Ectodermal cell (in vitro differentiated cells): ENCODE measurements around the gene RILPL1.
"Not testable (repeated sequence)": the region's sequence is repeated elsewhere in the genome, so short reads cannot be mapped to it uniquely, and the experiment has no call there.

Experiments used
- H3K27ac ChIP-seq: 2 replicates; pipeline ENCODE4 v1.7.0; 2013; ENCODE audit warnings: mild to moderate bottlenecking, low read depth, low read length; ENCODE audit not compliant: insufficient read depth, poor library complexity, severe bottlenecking
- H3K27me3 ChIP-seq: 2 replicates; pipeline ENCODE4 v1.7.0; 2013; ENCODE audit warnings: mild to moderate bottlenecking, low read length; ENCODE audit not compliant: insufficient read depth, control insufficient read depth, poor library complexity, severe bottlenecking
- H3K36me3 ChIP-seq: one replicate; pipeline ENCODE4 v1.7.0; 2013; ENCODE audit warnings: low read length; ENCODE audit not compliant: control insufficient read depth, insufficient read depth
- H3K4me1 ChIP-seq: one replicate; pipeline ENCODE4 v1.7.0; 2013; ENCODE audit warnings: low read length; ENCODE audit not compliant: control insufficient read depth, insufficient read depth
- H3K4me3 ChIP-seq: 2 replicates; pipeline ENCODE4 v1.7.0; 2013; ENCODE audit warnings: low read depth, low read length, control low read depth; ENCODE audit not compliant: insufficient read depth
- H3K9me3 ChIP-seq: 2 replicates; pipeline ENCODE4 v1.7.0; 2013; ENCODE audit warnings: mild to moderate bottlenecking, low read length, moderate library complexity; ENCODE audit not compliant: control insufficient read depth
- WGBS, 2 experiments: methylation state at CpG; one replicate each; pipeline ENCODE4 v1.1.7; 2013; ENCODE audit warnings: missing lambda C conversion rate in 2 of 2; 5-methylcytosine and 5-hydroxymethylcytosine counted together

The RILPL1 gene

GRCh38 chr12:123483602-123484248 lies 49.8 kb downstream of the RILPL1 start:
- 89 to 90% methylated on average over 18 of the region's 18 CpGs for WGBS, 2 experiments

GRCh38 chr12:123482876-123483275 lies 50.6 kb downstream of the RILPL1 start:
- no peak overlapping the region for H3K4me3 ChIP-seq
- WGBS, 2 experiments: 92 to 98% methylated on average over 6 of the region's 6 CpGs
- H3K9me3 ChIP-seq: no peaks in the 10 kb centered on the region
- H3K36me3 ChIP-seq: no peaks in the 10 kb centered on the region
- H3K27me3 ChIP-seq: no peaks in the 10 kb centered on the region
- no peaks in the 10 kb centered on the region for H3K4me1 ChIP-seq
- H3K27ac ChIP-seq: no peak overlapping the region

More at GRCh38 chr12:123483602-123484248, 49.8 kb downstream of the RILPL1 start:
- Histone ChIP-seq H3K36me3 (no peaks in the 10 kb centered on the region), H3K4me3 (no peak overlapping the region), H3K27me3 (no peaks in the 10 kb centered on the region), H3K9me3 (no peaks in the 10 kb centered on the region), H3K4me1 (peaks cover 6% of the 10 kb centered on the region), H3K27ac (no peak overlapping the region)

- not testable (repeated sequence) for H3K4me1 ChIP-seq, H3K27me3 ChIP-seq, H3K9me3 ChIP-seq, H3K27ac ChIP-seq, H3K36me3 ChIP-seq, H3K4me3 ChIP-seq
- 90 to 92% methylated on average over 5 of the region's 5 CpGs for WGBS, 2 experiments
Observed at GRCh38 chr12:123481251-123481650, 52.3 kb downstream of the RILPL1 start.

GRCh38 chr12:123479442-123480180 lies 53.9 kb downstream of the RILPL1 start:
- 92 to 94% methylated on average over 14 of the region's 14 CpGs for WGBS, 2 experiments
- Histone ChIP-seq H3K27me3 (no peaks in the 10 kb centered on the region), H3K27ac (no peak overlapping the region), H3K4me1 (no peaks in the 10 kb centered on the region), H3K4me3 (no peak overlapping the region), H3K9me3 (no peaks in the 10 kb centered on the region), H3K36me3 (no peaks in the 10 kb centered on the region)

GRCh38 chr12:123478762-123479161 lies 54.8 kb downstream of the RILPL1 start:
- WGBS, 2 experiments: 93 to 96% methylated on average over 10 of the region's 10 CpGs
- no peak overlapping the region for H3K27ac ChIP-seq
- H3K36me3 ChIP-seq: no peaks in the 10 kb centered on the region

GRCh38 chr12:123478069-123478468 lies 55.5 kb downstream of the RILPL1 start:
- 92 to 95% methylated on average over 11 of the region's 11 CpGs for WGBS, 2 experiments
- Histone ChIP-seq H3K9me3 (no peaks in the 10 kb centered on the region), H3K27ac (no peak overlapping the region), H3K27me3 (no peaks in the 10 kb centered on the region), H3K36me3 (no peaks in the 10 kb centered on the region), H3K4me1 (no peaks in the 10 kb centered on the region), H3K4me3 (no peak overlapping the region)

More at GRCh38 chr12:123478762-123479161, 54.8 kb downstream of the RILPL1 start:
- H3K4me1 ChIP-seq: no peaks in the 10 kb centered on the region
- H3K27me3 ChIP-seq: no peaks in the 10 kb centered on the region
- no peaks in the 10 kb centered on the region for H3K9me3 ChIP-seq
- no peak overlapping the region for H3K4me3 ChIP-seq

GRCh38 chr12:123475246-123475703 lies 58.2 kb downstream of the RILPL1 start:
- H3K27ac ChIP-seq: no peak overlapping the region
- no peak overlapping the region for H3K4me3 ChIP-seq
- H3K27me3 ChIP-seq: no peaks in the 10 kb centered on the region
- 93 to 94% methylated on average over 15 of the region's 15 CpGs for WGBS, 2 experiments
- H3K4me1 ChIP-seq: no peaks in the 10 kb centered on the region
- no peaks in the 10 kb centered on the region for H3K9me3 ChIP-seq
- H3K36me3 ChIP-seq: peaks cover 15% of the 10 kb centered on the region

GRCh38 chr12:123474485-123475245 lies 58.9 kb downstream of the RILPL1 start:
- no peaks in the 10 kb centered on the region for H3K27me3 ChIP-seq
- no peaks in the 10 kb centered on the region for H3K4me1 ChIP-seq
- no peak overlapping the region for H3K27ac ChIP-seq
- WGBS, 2 experiments: 94% methylated on average over 13 of the region's 13 CpGs
- peaks cover 15% of the 10 kb centered on the region for H3K36me3 ChIP-seq
- H3K4me3 ChIP-seq: no peak overlapping the region
- H3K9me3 ChIP-seq: no peaks in the 10 kb centered on the region

- Histone ChIP-seq H3K36me3 (peaks cover 15% of the 10 kb centered on the region), H3K4me1 (no peaks in the 10 kb centered on the region), H3K27me3 (no peaks in the 10 kb centered on the region), H3K9me3 (no peaks in the 10 kb centered on the region), H3K27ac (no peak overlapping the region), H3K4me3 (no peak overlapping the region)
- 96 to 97% methylated on average over 12 of the region's 12 CpGs for WGBS, 2 experiments
Observed at GRCh38 chr12:123472438-123472849, 61.1 kb downstream of the RILPL1 start.
